Ishikawa (cell line): Measurements from ENCODE around the gene VEPH1.

Source experiments
- CREB1 ChIP-seq: IDR thresholded peaks from 2 replicates; pipeline ENCODE4 v1.6.1; 2012; ENCODE audit warnings: low read depth
- EGR1 ChIP-seq: IDR thresholded peaks from 2 replicates; pipeline ENCODE4 v1.6.1; 2012
- EP300 ChIP-seq: IDR thresholded peaks from 2 replicates; pipeline ENCODE4 v1.6.1; 2012; ENCODE audit warnings: borderline replicate concordance
- RAD21 ChIP-seq: IDR thresholded peaks from 2 replicates; pipeline ENCODE4 v1.6.1; 2012; ENCODE audit warnings: low read depth
- TAF1 ChIP-seq: IDR thresholded peaks from 2 replicates; pipeline ENCODE4 v1.6.1; 2012; ENCODE audit warnings: low read depth, mild to moderate bottlenecking
- TCF12 ChIP-seq: IDR thresholded peaks from 2 replicates; pipeline ENCODE4 v1.6.1; 2012; ENCODE audit warnings: low read depth
- TEAD4 ChIP-seq: IDR thresholded peaks from 2 replicates; pipeline ENCODE4 v1.6.1; 2012
- ZBTB7A ChIP-seq: IDR thresholded peaks from 2 replicates; pipeline ENCODE4 v1.6.1; 2012; ENCODE audit warnings: low read depth
- TF ChIP-seq, protein P1 (sequence below): IDR thresholded peaks from 2 replicates; pipeline ENCODE4 v1.6.1; 2012; ENCODE audit warnings: low read depth, mild to moderate bottlenecking
- TF ChIP-seq, protein P2 (sequence below): IDR thresholded peaks from 2 replicates; pipeline ENCODE4 v1.6.1; 2012
- TF ChIP-seq, protein P3 (sequence below): IDR thresholded peaks from 2 replicates; pipeline ENCODE4 v1.6.1; 2012

DNA sequence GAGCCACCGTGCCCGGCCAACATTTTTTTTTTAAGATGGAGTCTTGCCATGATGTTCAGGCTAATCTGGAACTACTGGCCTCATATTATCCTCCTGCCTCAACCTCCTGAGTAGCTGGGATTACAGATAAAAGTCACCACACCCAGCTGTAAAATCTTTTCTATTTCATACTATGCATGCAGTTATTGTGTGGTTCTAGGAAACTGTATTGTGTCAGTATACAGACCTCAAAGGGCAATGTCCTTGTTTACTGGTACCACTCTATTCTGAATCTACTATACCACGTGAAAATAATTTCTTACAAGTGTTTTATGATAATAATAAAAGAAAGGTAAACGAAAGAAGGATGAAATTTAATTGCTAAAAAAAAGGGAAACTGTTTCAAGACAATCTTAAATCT lies 190.0 kb downstream of the VEPH1 start:
- TF ChIP-seq EP300 (no peak), CREB1 (no peak), EGR1 (no peak), TEAD4 (no peak), TAF1 (no peak), TCF12 (no peak), RAD21 (no peak), ZBTB7A (no peak)
- TF ChIP-seq, protein P1, sequence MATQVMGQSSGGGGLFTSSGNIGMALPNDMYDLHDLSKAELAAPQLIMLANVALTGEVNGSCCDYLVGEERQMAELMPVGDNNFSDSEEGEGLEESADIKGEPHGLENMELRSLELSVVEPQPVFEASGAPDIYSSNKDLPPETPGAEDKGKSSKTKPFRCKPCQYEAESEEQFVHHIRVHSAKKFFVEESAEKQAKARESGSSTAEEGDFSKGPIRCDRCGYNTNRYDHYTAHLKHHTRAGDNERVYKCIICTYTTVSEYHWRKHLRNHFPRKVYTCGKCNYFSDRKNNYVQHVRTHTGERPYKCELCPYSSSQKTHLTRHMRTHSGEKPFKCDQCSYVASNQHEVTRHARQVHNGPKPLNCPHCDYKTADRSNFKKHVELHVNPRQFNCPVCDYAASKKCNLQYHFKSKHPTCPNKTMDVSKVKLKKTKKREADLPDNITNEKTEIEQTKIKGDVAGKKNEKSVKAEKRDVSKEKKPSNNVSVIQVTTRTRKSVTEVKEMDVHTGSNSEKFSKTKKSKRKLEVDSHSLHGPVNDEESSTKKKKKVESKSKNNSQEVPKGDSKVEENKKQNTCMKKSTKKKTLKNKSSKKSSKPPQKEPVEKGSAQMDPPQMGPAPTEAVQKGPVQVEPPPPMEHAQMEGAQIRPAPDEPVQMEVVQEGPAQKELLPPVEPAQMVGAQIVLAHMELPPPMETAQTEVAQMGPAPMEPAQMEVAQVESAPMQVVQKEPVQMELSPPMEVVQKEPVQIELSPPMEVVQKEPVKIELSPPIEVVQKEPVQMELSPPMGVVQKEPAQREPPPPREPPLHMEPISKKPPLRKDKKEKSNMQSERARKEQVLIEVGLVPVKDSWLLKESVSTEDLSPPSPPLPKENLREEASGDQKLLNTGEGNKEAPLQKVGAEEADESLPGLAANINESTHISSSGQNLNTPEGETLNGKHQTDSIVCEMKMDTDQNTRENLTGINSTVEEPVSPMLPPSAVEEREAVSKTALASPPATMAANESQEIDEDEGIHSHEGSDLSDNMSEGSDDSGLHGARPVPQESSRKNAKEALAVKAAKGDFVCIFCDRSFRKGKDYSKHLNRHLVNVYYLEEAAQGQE, result no peak
- TF ChIP-seq, protein P2, sequence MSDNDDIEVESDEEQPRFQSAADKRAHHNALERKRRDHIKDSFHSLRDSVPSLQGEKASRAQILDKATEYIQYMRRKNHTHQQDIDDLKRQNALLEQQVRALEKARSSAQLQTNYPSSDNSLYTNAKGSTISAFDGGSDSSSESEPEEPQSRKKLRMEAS, result no peak
- TF ChIP-seq, protein P3, sequence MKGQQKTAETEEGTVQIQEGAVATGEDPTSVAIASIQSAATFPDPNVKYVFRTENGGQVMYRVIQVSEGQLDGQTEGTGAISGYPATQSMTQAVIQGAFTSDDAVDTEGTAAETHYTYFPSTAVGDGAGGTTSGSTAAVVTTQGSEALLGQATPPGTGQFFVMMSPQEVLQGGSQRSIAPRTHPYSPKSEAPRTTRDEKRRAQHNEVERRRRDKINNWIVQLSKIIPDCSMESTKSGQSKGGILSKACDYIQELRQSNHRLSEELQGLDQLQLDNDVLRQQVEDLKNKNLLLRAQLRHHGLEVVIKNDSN, result no peak
